AG09319 (cell line): ENCODE results near the gene LDAH.
"Not testable (repeated sequence)": the region's sequence is repeated elsewhere in the genome, so short reads cannot be mapped to it uniquely, and the experiment has no call there.

Source experiments
- DNase-seq: peaks from one replicate; pipeline ENCODE4 v3.0.0-alpha.2; 2010; ENCODE audit warnings: low read depth; ENCODE audit errors: extremely low read depth
- TF ChIP-seq, protein P1 (sequence below): IDR thresholded peaks from 2 replicates; pipeline ENCODE4 v1.5.1; 2011; ENCODE audit warnings: low read depth, mild to moderate bottlenecking, inconsistent platforms, low read length, moderate library complexity

LDAH gene

GRCh38 chr2:20796374-20796791 is 26.5 kb downstream of the LDAH start:
- peak; percentile 24 for DNase-seq
- TF ChIP-seq, protein P1, sequence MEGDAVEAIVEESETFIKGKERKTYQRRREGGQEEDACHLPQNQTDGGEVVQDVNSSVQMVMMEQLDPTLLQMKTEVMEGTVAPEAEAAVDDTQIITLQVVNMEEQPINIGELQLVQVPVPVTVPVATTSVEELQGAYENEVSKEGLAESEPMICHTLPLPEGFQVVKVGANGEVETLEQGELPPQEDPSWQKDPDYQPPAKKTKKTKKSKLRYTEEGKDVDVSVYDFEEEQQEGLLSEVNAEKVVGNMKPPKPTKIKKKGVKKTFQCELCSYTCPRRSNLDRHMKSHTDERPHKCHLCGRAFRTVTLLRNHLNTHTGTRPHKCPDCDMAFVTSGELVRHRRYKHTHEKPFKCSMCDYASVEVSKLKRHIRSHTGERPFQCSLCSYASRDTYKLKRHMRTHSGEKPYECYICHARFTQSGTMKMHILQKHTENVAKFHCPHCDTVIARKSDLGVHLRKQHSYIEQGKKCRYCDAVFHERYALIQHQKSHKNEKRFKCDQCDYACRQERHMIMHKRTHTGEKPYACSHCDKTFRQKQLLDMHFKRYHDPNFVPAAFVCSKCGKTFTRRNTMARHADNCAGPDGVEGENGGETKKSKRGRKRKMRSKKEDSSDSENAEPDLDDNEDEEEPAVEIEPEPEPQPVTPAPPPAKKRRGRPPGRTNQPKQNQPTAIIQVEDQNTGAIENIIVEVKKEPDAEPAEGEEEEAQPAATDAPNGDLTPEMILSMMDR, result no peak

DNA sequence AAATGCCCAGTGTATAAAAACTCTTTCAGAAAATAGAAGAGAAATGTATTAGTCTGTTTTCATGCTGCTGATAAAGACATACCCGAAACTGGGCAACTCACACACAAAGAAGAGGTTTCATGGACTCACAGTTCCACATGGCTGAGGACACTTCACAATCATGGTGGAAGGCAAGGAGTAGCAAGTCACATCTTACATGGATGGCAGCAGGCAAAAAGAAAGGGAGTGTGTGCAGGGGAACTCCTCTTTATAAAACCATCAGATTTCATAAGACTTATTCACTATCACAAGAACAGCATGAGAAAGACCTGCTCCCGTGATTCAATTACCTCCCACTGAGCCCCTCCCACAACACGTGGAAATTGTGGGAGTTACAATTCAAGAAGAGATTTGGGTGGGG is 29.0 kb downstream of the LDAH start:
- DNase-seq, result not testable (repeated sequence)

GRCh38 chr2:20781656-20782265 is 41.1 kb downstream of the LDAH start:
- TF ChIP-seq, protein P1, result peak; percentile 60
- no peak for DNase-seq

GRCh38 chr2:20771299-20771698 is 51.6 kb downstream of the LDAH start:
- TF ChIP-seq, protein P1, result no peak
- peak; percentile 32 for DNase-seq

DNA sequence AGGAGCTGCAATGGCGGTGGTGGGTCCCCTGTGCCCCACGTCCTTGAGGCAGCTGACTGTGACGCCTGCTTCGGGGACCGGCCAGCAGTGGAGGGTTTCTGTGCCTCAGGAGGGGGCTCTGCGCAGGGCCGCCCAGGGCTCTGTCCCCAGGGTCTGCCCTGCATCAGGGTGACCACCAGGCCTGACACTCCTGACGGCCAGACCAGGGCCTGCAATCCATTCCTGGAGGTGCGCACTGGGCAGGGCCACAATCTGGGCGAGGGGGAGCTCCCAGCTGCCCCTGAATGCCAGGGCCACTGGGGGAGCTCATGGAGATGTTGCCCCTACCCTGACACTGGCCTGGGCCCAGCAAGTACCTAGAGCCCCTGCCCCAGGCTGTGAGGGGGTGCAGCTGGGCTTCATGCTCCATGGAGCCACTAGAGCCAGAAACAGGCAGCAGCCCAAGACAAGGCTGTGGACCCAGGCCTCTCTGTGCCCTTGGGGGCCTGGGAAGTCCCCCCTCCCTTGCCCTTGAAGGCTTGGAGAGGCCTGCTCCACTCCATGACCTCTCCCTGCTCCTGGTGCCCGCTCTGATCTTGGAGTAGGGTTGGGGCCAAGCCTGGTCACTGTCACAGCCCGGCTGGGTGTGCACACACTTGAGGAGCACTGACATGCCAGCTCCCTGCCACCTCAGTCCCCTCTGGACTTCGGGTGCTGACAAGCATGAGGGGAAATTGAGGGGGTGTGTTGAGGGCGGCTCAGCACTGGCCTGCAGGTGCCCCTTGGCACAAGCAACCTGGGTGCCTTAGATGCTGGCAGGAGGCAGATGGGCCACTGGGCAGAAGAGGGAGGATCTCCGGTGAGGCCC is 55.9 kb downstream of the LDAH start:
- no peak for DNase-seq
- TF ChIP-seq, protein P1, result no peak

GRCh38 chr2:20766213-20766612 is 56.7 kb downstream of the LDAH start:
- TF ChIP-seq, protein P1, result no peak
- no peak for DNase-seq

DNA sequence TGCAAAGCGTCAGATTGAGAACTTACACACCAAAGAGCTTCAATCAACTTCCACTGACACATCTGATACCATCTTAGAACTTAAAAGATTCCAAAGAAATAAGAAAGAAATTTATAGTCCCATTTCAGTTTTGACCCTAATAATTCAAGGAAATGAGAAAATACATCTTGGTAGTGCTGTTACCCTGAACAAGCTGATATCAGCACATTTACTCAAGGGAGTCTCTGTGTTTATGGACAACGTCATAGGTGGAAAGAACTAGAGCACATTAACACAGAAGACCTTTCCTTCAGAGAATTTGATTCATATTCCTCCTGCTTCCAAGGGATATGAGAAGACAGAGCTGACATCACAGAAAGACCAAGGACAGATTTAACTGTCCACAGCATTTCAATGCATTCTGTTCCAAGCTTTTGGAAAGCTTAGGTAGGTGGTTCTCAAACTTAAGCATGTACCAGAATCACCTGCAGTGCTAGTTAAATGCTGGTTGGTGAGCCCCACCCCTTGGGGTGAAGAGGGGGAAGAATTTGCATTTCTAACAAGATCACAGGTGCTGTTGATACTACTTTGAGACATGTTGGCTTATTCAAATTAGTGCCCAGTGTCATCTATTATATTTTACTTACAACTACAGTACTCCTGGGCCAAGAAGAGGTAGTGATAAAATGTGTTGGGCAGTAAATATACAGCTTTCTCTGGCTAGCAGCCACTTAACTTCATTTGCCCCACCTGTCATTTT is 59.8 kb downstream of the LDAH start:
- TF ChIP-seq, protein P1, result no peak
- no peak for DNase-seq
